ENCODE measurements around the gene SERPINE3.

SERPINE3 gene

DNA sequence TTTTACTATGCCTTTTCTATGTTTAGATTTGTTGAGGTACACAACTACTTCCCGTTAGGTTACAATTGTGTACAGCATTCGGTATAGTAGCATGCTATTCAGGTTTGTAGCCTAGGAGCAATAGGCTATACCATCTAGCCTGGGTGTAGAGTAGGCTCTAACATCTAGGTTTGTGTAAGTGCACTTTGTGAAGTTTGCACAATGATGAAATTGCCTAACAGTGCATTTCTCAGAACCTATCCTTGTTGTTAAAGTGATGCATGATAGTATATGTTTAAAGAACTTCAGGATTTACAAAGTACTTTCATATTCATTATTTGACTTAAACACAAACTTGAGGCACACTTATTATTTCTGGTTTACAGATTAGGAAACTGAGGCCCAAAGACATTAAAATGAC is 11.5 kb upstream of the SERPINE3 start:
- TF ChIP-seq, protein P1, sequence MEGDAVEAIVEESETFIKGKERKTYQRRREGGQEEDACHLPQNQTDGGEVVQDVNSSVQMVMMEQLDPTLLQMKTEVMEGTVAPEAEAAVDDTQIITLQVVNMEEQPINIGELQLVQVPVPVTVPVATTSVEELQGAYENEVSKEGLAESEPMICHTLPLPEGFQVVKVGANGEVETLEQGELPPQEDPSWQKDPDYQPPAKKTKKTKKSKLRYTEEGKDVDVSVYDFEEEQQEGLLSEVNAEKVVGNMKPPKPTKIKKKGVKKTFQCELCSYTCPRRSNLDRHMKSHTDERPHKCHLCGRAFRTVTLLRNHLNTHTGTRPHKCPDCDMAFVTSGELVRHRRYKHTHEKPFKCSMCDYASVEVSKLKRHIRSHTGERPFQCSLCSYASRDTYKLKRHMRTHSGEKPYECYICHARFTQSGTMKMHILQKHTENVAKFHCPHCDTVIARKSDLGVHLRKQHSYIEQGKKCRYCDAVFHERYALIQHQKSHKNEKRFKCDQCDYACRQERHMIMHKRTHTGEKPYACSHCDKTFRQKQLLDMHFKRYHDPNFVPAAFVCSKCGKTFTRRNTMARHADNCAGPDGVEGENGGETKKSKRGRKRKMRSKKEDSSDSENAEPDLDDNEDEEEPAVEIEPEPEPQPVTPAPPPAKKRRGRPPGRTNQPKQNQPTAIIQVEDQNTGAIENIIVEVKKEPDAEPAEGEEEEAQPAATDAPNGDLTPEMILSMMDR (IDR thresholded peaks at IDR 0.05): no peak

DNA sequence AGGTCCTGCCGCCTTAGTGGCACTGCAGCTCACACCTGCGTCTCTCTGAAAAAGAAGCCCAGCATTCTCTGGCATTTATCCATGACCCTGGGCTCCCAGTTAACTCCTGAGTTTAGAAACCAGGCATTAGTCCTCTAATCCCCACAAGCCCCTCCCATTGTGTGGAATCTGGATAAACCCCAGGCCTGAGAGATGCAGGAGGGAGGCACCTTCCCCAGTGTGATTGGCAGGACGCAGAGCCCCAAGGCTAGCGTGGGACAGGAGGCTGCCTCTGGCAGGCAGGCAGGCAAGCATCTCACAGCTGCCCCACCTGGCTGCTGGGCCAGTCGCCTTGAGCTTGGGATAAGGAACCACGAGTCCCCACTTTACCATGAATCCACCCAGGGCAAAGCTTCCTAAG is 11.0 kb upstream of the SERPINE3 start:
- TF ChIP-seq, protein P1 (IDR thresholded peaks at IDR 0.05): no peak

DNA sequence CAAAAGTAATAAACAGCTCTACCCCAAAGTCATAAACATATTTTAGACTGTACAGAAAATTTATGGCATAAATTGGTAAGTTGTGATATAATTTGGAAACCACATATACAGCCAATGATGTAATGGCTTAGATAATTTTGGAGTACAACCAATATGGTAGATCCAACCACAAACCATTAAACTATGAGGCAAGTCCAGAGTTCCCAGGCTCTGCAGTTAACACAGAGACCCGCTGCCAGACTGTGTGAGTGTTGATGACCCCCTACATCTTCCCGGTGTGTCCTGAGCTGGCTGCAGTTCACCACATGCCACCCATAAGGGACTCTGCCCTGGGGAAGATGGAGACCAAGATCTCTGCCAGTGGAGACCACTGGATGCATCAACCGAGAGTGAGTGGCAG is 9.9 kb upstream of the SERPINE3 start:
- TF ChIP-seq, protein P1 (IDR thresholded peaks at IDR 0.05): no peak

DNA sequence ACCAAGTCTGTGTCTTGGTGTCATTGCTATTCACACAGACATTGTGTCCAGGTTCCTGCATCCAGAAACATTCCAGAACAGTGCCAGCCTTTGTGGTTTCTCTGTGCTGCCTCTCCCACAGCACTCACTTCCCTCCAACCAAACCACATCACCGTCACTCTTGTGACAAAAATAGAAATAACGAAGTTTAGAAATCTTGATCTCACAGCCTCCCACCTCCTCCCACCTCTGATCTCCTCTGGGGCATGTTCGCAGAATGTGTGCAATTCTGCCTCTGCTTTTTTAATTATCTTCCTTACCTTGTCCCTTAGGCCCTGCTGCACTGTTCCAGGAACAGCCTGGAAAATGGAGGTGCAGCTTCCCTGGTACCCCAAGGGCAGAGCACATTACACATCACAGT is 8.7 kb upstream of the SERPINE3 start:
- TF ChIP-seq, protein P1 (IDR thresholded peaks at IDR 0.05): no peak

DNA sequence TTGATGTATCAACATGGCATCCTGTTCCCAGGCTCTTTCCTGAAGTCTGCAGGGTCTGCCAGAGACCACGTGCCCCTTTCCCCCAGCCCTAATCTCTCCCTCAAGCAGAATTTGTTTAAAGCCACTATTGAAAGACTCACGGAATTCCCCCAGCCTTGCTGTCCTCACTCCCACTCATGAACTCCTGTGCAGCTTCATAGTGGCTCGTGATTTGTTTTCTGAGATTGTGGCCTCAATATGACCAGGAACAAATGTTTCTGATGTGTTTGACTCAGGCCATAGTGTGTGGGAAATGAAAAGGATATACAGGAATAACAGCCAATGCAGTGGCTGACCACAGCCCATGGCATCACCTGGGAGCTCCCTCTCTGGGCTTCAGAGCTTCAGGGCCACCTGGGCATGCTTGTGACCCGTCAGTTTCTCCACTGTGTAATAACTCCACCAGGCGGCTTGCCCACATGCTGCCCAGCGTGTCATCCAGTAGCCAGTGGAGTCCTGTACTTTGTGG is 8.1 kb upstream of the SERPINE3 start:
- TF ChIP-seq, protein P1 (IDR thresholded peaks at IDR 0.05): no peak

DNA sequence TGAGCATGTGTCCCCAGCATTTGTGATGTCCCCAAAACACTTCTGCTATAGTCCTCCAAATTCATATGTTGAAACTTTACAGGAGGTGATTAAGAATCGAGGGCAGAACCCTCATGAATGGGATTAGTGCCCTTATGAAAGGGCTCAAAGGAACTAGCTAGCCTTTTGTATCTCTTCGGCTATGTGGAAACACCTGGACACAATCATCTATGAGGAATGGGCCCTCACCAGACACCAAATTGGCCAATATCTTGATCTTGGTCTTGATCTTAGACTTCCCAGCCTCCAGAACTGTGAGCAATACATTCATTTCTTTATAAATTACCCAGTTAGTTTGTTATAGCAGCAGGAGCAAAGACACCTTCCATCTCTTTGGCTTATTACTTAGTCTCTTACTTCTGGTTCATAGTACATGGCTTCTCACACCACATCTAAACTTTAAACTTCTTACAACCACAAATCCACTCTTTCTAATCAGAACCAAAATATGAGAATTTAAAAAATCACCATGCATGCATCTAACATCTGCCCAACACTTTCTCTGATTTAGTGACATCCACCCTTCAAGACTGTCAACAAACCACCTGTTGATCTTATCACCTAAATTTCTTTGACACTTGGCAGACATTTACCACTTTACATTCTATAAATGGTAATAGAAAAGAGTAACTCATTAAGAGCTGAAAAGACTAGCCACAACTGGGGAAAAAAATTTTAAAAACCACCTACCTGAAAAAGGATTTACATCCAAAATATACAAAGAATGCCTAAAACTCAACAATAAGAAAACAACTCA is 6.7 kb upstream of the SERPINE3 start:
- TF ChIP-seq, protein P1 (IDR thresholded peaks at IDR 0.05): no peak

DNA sequence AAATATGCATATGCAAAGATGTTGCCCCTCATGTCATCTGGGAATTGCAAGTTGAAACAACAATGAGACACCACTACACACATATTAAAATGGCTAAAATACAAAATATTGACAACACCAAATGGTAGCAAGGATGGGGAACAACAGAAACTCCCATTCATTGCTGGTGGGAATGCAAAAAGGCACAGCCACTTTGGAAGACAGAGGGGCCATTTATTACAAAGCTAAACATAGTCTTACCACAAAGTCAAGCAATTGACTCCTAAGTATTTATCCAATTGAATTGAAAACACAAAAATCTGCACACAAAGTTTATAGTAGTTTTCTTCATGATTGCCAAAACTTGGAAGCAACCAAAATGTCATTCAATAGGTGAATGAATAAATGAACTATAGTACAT is 6.1 kb upstream of the SERPINE3 start:
- TF ChIP-seq, protein P1 (IDR thresholded peaks at IDR 0.05): no peak
